GM12878 (cell line): ENCODE measurements around the gene CXADR. TPM values are rescaled to one million over a fixed set of nuclear protein-coding genes. Genes with fewer than 3 reads are reported as not detected.

ENCODE experiments used
- ATAC-seq: fragments of 200-7000 bp; cut with Tn5 transposase; 3 replicates; pipeline ENCODE4 v1.9.1; 2020; ENCODE audit warnings: mild to moderate bottlenecking, moderate library complexity
- BruUV-seq: library from RNA; stranded (reverse); fragments of 400-500 nt; replicated peaks from 2 replicates; lab custom pipeline; 2021; lab: Mats Ljungman, UMichigan
- CTCF ChIA-PET: fragments of 300-600 bp; sonication (Branson Sonifier 250); formaldehyde crosslinking; extraction: SDS; loops from one replicate; lab custom pipeline; 2021; ENCODE audit warnings: inconsistent platforms; lab: Yijun Ruan, JAX
- POLR2A ChIA-PET: fragments of 350-600 bp; formaldehyde crosslinking; extraction: SDS; loops from one replicate; lab custom pipeline; 2021; ENCODE audit warnings: inconsistent platforms; lab: Charles Lee
- RAD21 ChIA-PET: fragments of 300-600 bp; sonication (Branson Sonifier 250); formaldehyde crosslinking; loops from one replicate; lab custom pipeline; 2023; ENCODE audit warnings: antibody characterized with exemption; ENCODE audit not compliant: unreplicated experiment; lab: Charles Lee
- SMC1A ChIA-PET: fragments of 300-600 bp; sonication (Branson Sonifier 250); formaldehyde crosslinking; loops from one replicate; lab custom pipeline; 2023; ENCODE audit not compliant: unreplicated experiment, uncharacterized antibody; lab: Charles Lee
- DNase-seq: peaks from one replicate; pipeline ENCODE4 v3.0.0-alpha.2; 2011; ENCODE audit warnings: low read depth, low spot score
- FAIRE-seq: peaks from 3 replicates; lab custom pipeline; 2011; peaks lifted over from hg19 to GRCh38; lab: Jason Lieb, UNC
- H2AFZ ChIP-seq: 2 replicates; pipeline ENCODE4 v1.6.0; 2011; ENCODE audit warnings: low read depth, low read length, control low read depth; ENCODE audit not compliant: control insufficient read depth
- H3K27ac ChIP-seq: 2 replicates; pipeline ENCODE4 v1.5.1; 2011; ENCODE audit warnings: control low read depth; ENCODE audit not compliant: control insufficient read depth, insufficient read depth
- H3K27me3 ChIP-seq, 2 experiments: replicated peaks in 1 of 2; 2 replicates each; pipeline versions ENCODE4 v1.6.0 to v1.6.1; 2011; ENCODE audit warnings: low read length in 1 of 2; ENCODE audit not compliant: control insufficient read depth in 2 of 2, insufficient read depth in 2 of 2
- H3K36me3 ChIP-seq, 2 experiments: 2 replicates each; pipeline ENCODE4 v1.5.1; 2011; ENCODE audit warnings: low read length in 1 of 2; ENCODE audit not compliant: control insufficient read depth in 2 of 2, insufficient read depth in 2 of 2
- H3K4me1 ChIP-seq: 2 replicates; pipeline ENCODE4 v1.6.1; 2011; ENCODE audit warnings: mild to moderate bottlenecking, low read length, moderate library complexity, mixed read lengths; ENCODE audit not compliant: control insufficient read depth, insufficient read depth
- H3K4me2 ChIP-seq: 2 replicates; pipeline ENCODE4 v1.6.0; 2011; ENCODE audit warnings: control low read depth; ENCODE audit not compliant: control insufficient read depth, insufficient read depth
- H3K4me3 ChIP-seq: fragments of 200-600 bp; sonication (generic); 2 replicates; pipeline ENCODE4 v1.5.1; 2016
- H3K79me2 ChIP-seq: 2 replicates; pipeline ENCODE4 v1.6.0; 2011; ENCODE audit warnings: low read length; ENCODE audit not compliant: control insufficient read depth, insufficient read depth
- H3K9ac ChIP-seq: 2 replicates; pipeline ENCODE4 v1.8.0; 2011; ENCODE audit warnings: low read length, control low read depth, mixed read lengths; ENCODE audit not compliant: control insufficient read depth, insufficient read depth
- H3K9me3 ChIP-seq: replicated peaks from 3 replicates; pipeline ENCODE4 v1.5.1; 2011; ENCODE audit warnings: mild to moderate bottlenecking, low read length; ENCODE audit not compliant: control insufficient read depth, insufficient read depth
- H4K20me1 ChIP-seq: 2 replicates; pipeline ENCODE4 v1.6.0; 2011; ENCODE audit not compliant: control insufficient read depth, insufficient read depth
- BRCA1 ChIP-seq: IDR thresholded peaks from 2 replicates; pipeline ENCODE4 v1.6.1; 2011; ENCODE audit warnings: low read depth, low read length, improper control_type of control experiment
- ETV6 ChIP-seq, 2 experiments: fragments of 450-650 bp in 1 of 2; IDR thresholded peaks in 1 of 2; conservative IDR thresholded peaks in 1 of 2; 2 replicates each; pipeline ENCODE4 v1.6.1; 2014; ENCODE audit warnings: antibody characterized with exemption in 1 of 2, borderline replicate concordance in 1 of 2, low read depth in 1 of 2, mild to moderate bottlenecking in 1 of 2, moderate library complexity in 1 of 2
- KAT2A ChIP-seq: conservative IDR thresholded peaks from 2 replicates; pipeline ENCODE4 v1.6.1; 2011; ENCODE audit warnings: low read depth, low read length; ENCODE audit not compliant: control insufficient read depth
- MEF2B ChIP-seq: fragments of 450-650 bp; IDR thresholded peaks from 2 replicates; pipeline ENCODE4 v1.6.1; 2018; ENCODE audit warnings: mild to moderate bottlenecking, moderate library complexity; ENCODE audit not compliant: partially characterized antibody, poor library complexity, severe bottlenecking
- MYB ChIP-seq: fragments of 150-350 bp; IDR thresholded peaks from 2 replicates; pipeline ENCODE4 v1.6.1; 2014; ENCODE audit warnings: mild to moderate bottlenecking, low read depth, low read length, borderline replicate concordance
- MYC ChIP-seq: IDR thresholded peaks from 2 replicates; pipeline ENCODE4 v1.6.1; 2011; ENCODE audit warnings: mild to moderate bottlenecking, low read length, moderate library complexity, inconsistent platforms; ENCODE audit not compliant: insufficient read depth, insufficient replicate concordance, insufficient read length, severe bottlenecking
- POLR2AphosphoS2 ChIP-seq: IDR thresholded peaks from 2 replicates; pipeline ENCODE4 v1.6.1; 2011; ENCODE audit warnings: low read depth, mild to moderate bottlenecking, low read length, improper control_type of control experiment, moderate library complexity
- POU2F2 ChIP-seq: IDR thresholded peaks from 3 replicates; pipeline ENCODE4 v1.6.1; 2011; ENCODE audit warnings: low read depth, mild to moderate bottlenecking, low read length, borderline replicate concordance
- RCOR1 ChIP-seq: conservative IDR thresholded peaks from 2 replicates; pipeline ENCODE4 v1.6.1; 2012; ENCODE audit warnings: low read depth, low read length, improper control_type of control experiment
- SREBF1 ChIP-seq: IDR thresholded peaks from 2 replicates; pipeline ENCODE4 v1.6.1; 2012; ENCODE audit warnings: mild to moderate bottlenecking, low read length
- WRNIP1 ChIP-seq: IDR thresholded peaks from 2 replicates; pipeline ENCODE4 v1.6.1; 2011; ENCODE audit warnings: low read depth, low read length, improper control_type of control experiment, borderline replicate concordance
- YBX1 ChIP-seq: fragments of 450-650 bp; IDR thresholded peaks from 2 replicates; pipeline ENCODE4 v1.6.1; 2016; ENCODE audit warnings: antibody characterized with exemption
- ZBED1 ChIP-seq: IDR thresholded peaks from 2 replicates; pipeline ENCODE4 v1.6.1; 2016; ENCODE audit warnings: borderline replicate concordance
- WGBS: methylation state at CpG from one replicate; pipeline ENCODE4 v1.1.6; 2016; ENCODE audit warnings: low lambda C conversion rate; ENCODE audit not compliant: insufficient replicate concordance, insufficient coverage; ENCODE audit errors: missing lambda C conversion rate; 5-methylcytosine and 5-hydroxymethylcytosine counted together
- in situ Hi-C: fragments of 300-500 bp; cut with MboI; formaldehyde crosslinking; loops from 9 replicates; pipeline ENCODE4 v1.14.3; 2018; ENCODE audit warnings: mixed read lengths
- intact Hi-C: fragments of 100-400 bp; cut with micrococcal nuclease; formaldehyde crosslinking; loops from one replicate; pipeline ENCODE4 v1.14.2; 2022; ENCODE audit not compliant: unreplicated experiment
- polyA plus RNA-seq, 11 experiments: library from polyadenylated mRNA; depleted of rRNA in 4 of 11; unstranded in 6 of 11; stranded (reverse) in 5 of 11; fragments of >200 nt; fragmentation: Nextera tagmentation in 4 of 11; fragmentation: Illumina TruSeq in 1 of 11; extraction: Ambion mirVana in 4 of 11; extraction: Trizol in 1 of 11; gene quantifications; 1 replicate in 1 of 11; 2 replicates in 10 of 11; pipeline versions ENCODE4 v1.2.1 to v1.2.3, GENCODE V29; 2011 to 2016; ENCODE audit warnings: inconsistent platforms in 2 of 11, missing spikeins in 2 of 11, low read depth in 1 of 11
- total RNA-seq, 4 experiments: library from RNA; depleted of rRNA in 3 of 4; stranded (reverse); fragments of >200 nt in 3 of 4; fragmentation: Illumina TruSeq in 1 of 4; extraction: Trizol in 1 of 4; gene quantifications; 2 replicates each; pipeline versions ENCODE4 v1.2.1 to v1.2.3, GENCODE V29; 2013 to 2021
- TF ChIP-seq, protein P1 (sequence below): IDR thresholded peaks from 2 replicates; pipeline ENCODE4 v1.6.1; 2011; ENCODE audit warnings: borderline replicate concordance, low read depth, mild to moderate bottlenecking, moderate library complexity, mixed read lengths, low read length; ENCODE audit not compliant: insufficient read depth; ENCODE audit errors: extremely low read length
- TF ChIP-seq, protein P2 (sequence below): IDR thresholded peaks from 2 replicates; pipeline ENCODE4 v1.6.1; 2012; ENCODE audit warnings: low read length, inconsistent platforms
- TF ChIP-seq, protein P3 (sequence below): fragments of 450-650 bp; conservative IDR thresholded peaks from 2 replicates; pipeline ENCODE4 v1.6.1; 2017; ENCODE audit warnings: mild to moderate bottlenecking, moderate library complexity

Gene CXADR
- total and polyA plus RNA-seq, 10 of the 15 experiments (the other 5 are each of a cell fraction or from before 2014, with no cell fraction given), result 0.01 to 0.64 (median 0.13) TPM

DNA sequence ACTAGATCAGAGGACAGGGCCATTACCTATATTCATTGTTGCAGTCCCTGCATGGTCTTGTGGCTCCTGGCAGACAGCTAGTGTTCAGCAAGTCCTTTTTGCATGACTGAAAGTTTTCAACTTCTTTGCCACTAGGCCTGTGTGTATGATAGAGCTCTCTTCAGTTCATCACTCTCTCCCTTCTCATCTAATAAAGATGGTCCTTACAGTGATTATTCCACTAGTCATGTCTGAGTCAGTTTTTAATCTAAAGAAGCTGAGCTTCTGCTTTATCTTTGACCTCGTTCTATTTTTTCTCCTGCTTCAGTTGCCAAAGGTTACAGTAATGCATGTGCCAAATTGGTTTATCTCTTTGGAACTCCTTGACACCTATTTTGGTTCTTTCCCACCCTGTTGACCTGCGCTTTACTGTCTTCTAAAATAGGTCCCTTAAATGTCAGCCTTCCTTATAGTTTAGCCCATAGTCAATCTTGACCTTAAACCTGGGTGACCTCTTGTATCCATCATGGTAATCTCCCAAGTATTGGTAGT is 6.4 kb downstream of the CXADR start:
- ATAC-seq, result no peak
- ChIA-PET RAD21 (no interaction called here), POLR2A (no interaction called here), CTCF (no interaction called here), SMC1A (no interaction called here)
- Histone ChIP-seq H2AFZ (no peak overlapping the region), H3K4me3 (no peak overlapping the region), H3K9ac (no peak overlapping the region), H3K36me3 (no peaks in the 10 kb centered on the region), H3K27me3 (no peaks in the 10 kb centered on the region; a peak in 2 of 4 replicates), H3K4me1 (no peaks in the 10 kb centered on the region), H4K20me1 (no peaks in the 10 kb centered on the region), H3K4me2 (no peak overlapping the region), H3K9me3 (no peaks in the 10 kb centered on the region), H3K79me2 (no peaks in the 10 kb centered on the region), H3K27ac (no peak overlapping the region)
- no TSS peak for BruUV-seq
- DNase-seq, result no peak
- TF ChIP-seq MEF2B, result no peak
- TF ChIP-seq, protein P1, sequence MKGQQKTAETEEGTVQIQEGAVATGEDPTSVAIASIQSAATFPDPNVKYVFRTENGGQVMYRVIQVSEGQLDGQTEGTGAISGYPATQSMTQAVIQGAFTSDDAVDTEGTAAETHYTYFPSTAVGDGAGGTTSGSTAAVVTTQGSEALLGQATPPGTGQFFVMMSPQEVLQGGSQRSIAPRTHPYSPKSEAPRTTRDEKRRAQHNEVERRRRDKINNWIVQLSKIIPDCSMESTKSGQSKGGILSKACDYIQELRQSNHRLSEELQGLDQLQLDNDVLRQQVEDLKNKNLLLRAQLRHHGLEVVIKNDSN, result no peak
- no peak for TF ChIP-seq ETV6 (conservative IDR thresholded peaks at IDR 0.05 in 1 of 2, IDR thresholded peaks at IDR 0.05 in 1 of 2; ENCODE audit: borderline replicate concordance in 1 of 2, low read depth in 1 of 2)
- TF ChIP-seq, protein P2, sequence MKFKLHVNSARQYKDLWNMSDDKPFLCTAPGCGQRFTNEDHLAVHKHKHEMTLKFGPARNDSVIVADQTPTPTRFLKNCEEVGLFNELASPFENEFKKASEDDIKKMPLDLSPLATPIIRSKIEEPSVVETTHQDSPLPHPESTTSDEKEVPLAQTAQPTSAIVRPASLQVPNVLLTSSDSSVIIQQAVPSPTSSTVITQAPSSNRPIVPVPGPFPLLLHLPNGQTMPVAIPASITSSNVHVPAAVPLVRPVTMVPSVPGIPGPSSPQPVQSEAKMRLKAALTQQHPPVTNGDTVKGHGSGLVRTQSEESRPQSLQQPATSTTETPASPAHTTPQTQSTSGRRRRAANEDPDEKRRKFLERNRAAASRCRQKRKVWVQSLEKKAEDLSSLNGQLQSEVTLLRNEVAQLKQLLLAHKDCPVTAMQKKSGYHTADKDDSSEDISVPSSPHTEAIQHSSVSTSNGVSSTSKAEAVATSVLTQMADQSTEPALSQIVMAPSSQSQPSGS, result no peak
- TF ChIP-seq SREBF1, result no peak
- no peak for TF ChIP-seq ZBED1
- no peak for TF ChIP-seq KAT2A
- no peak for TF ChIP-seq BRCA1
- TF ChIP-seq POU2F2, result no peak
- TF ChIP-seq RCOR1, result no peak
- TF ChIP-seq WRNIP1, result no peak
- no peak for TF ChIP-seq YBX1
- TF ChIP-seq, protein P3, sequence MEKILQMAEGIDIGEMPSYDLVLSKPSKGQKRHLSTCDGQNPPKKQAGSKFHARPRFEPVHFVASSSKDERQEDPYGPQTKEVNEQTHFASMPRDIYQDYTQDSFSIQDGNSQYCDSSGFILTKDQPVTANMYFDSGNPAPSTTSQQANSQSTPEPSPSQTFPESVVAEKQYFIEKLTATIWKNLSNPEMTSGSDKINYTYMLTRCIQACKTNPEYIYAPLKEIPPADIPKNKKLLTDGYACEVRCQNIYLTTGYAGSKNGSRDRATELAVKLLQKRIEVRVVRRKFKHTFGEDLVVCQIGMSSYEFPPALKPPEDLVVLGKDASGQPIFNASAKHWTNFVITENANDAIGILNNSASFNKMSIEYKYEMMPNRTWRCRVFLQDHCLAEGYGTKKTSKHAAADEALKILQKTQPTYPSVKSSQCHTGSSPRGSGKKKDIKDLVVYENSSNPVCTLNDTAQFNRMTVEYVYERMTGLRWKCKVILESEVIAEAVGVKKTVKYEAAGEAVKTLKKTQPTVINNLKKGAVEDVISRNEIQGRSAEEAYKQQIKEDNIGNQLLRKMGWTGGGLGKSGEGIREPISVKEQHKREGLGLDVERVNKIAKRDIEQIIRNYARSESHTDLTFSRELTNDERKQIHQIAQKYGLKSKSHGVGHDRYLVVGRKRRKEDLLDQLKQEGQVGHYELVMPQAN, result no peak
- no peak for TF ChIP-seq POLR2AphosphoS2
- no peak for TF ChIP-seq MYB
- TF ChIP-seq MYC, result no peak
- intact Hi-C loops (no loop called here), in situ Hi-C loops (no loop called here)
- 18% methylated on average over 2 of the region's 2 CpGs for WGBS
- FAIRE-seq, result no peak
